ENCODE data around the gene AFAP1L2.

AFAP1L2 gene

GRCh38 chr10:114288424-114289095 lies 115.7 kb downstream of the AFAP1L2 start:
- DNase-seq (ENCODE audit: low spot score) = no peak

DNA sequence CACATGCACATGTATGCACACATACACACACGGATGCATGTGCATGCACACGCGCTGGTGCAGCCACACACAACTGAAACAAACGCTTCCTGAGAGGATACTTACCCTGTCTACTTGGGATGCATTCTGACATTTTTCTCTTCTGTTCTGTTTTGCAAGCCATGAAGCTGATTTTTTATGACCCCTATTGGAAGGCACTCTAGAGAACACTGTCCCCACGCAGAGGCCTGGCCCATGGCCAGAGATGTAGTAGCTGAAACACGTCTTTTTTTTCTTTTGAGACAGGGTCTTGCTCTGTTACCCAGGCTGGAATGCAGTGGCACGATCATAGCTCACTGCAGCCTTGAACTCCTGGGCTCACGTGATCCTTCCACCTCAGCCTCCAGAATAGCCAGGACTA lies 117.4 kb downstream of the AFAP1L2 start:
- DNase-seq (ENCODE audit: low spot score) = no peak

DNA sequence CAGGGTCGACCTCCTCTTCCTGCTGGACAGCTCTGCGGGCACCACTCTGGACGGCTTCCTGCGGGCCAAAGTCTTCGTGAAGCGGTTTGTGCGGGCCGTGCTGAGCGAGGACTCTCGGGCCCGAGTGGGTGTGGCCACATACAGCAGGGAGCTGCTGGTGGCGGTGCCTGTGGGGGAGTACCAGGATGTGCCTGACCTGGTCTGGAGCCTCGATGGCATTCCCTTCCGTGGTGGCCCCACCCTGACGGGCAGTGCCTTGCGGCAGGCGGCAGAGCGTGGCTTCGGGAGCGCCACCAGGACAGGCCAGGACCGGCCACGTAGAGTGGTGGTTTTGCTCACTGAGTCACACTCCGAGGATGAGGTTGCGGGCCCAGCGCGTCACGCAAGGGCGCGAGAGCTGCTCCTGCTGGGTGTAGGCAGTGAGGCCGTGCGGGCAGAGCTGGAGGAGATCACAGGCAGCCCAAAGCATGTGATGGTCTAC lies 118.3 kb downstream of the AFAP1L2 start:
- DNase-seq (ENCODE audit: low spot score) = no peak

DNA sequence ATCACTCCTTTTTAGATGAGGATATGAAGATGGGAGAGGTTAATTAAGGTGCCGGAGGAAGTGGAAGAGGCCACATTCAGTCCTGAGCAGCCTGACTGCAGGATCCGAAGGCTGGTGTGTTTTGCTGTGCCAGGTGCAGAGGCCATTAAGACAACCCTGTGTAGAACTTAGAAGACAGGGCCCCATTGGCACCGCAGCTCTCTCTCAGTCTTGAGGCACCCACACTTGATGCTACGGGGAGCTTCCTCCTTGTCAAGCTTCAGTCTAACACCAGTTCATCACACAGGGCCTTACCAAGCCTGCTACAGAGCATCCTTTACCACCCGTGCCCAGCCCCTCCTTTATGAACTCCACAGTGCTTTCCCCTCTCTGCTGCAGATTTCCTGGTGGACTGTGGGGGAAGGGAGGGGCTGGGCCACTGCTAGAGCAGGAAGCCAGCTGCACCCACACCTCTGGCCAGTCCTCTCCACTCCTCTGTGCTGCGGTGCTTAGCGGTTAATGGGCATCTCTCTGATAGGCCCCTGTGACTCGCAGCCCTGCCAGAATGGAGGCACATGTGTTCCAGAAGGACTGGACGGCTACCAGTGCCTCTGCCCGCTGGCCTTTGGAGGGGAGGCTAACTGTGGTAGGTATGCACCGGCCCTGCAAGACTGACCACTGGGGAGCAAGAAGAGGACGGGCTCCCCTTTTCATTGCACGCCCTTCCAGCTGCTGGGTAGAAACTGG lies 119.8 kb downstream of the AFAP1L2 start:
- DNase-seq (ENCODE audit: low spot score) = no peak

DNA sequence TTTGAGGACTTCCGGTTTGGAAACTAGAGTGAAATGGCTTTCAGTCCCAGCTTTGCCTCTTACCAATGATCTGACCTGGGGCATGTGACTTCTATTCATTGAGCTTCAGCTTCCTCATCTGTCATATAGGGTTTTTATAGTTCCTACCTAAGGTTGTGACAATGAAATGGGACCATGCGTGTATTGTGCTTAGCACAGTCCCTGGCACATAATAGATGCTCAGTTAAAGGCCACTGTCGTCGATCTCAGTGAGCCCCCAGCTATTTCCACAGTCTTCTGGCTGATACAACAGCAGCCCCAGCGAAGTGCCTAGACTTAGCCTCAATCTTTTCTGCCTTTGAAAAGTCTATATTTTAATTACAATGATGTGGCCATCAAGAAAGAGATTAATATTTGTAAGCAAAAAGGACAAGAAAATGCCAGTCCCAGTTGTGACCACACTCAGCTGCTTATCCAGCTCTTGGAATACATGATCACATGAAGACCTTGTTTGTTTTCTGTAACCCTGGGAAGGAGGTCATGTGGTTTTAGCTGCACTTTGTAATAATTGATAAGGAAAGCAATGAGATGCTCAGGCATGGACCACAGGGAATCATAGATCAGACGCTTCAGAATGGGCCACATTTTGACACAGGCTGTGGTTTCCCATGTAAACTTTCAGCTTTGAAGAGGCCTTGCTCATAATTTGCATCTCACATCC lies 120.6 kb downstream of the AFAP1L2 start:
- DNase-seq (ENCODE audit: low spot score) = no peak

GRCh38 chr10:114283091-114283490 lies 121.2 kb downstream of the AFAP1L2 start:
- DNase-seq (ENCODE audit: low spot score) = no peak

GRCh38 chr10:114282526-114282925 lies 121.8 kb downstream of the AFAP1L2 start:
- DNase-seq (ENCODE audit: low spot score) = no peak

- no peak for DNase-seq (ENCODE audit: low spot score)
Measured at GRCh38 chr10:114281461-114281860, 122.8 kb downstream of the AFAP1L2 start.

DNA sequence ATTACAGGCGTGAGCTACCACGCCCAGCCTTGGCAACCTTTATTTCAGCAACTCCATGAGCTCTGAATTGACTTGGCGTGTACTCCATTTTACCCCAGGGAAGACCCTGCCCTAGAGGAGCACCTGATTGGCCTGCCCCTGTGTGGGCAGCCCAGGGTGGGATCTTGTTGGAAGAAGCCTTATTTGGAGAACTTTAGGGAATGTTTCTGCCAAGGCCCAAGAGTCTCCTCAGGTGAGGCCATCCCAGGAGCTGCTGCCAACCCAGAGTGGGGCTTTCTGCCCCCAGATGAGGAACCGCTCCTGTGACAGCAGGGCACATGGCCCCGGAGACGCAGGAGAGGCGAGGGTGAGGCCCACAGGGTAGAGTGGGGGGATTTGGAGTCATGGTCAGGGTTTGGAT lies 123.3 kb downstream of the AFAP1L2 start:
- no peak for DNase-seq (ENCODE audit: low spot score)

GRCh38 chr10:114279901-114280644 lies 124.2 kb downstream of the AFAP1L2 start:
- no peak for DNase-seq (ENCODE audit: low spot score)

DNA sequence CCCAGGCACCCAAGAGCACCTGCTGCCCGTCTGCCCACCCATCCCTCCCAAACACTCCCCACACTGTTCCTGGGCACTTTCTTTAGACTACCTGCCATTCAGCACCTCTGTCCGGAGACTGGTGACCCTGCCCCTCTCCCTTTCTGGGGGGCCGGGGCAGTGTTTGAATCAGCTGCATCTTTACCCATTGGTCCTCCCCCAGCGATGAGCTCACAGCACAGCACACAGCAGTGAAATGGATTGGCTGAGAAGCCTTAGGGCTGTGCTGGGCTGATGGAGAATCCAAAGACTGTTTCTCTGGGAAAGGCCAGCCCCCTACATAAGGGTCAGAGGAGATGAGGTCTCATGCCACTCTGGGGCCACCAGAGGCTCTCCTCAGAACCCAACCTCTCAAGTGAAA lies 125.0 kb downstream of the AFAP1L2 start:
- no peak for DNase-seq (ENCODE audit: low spot score)

- DNase-seq (ENCODE audit: low spot score) = no peak
Measured at GRCh38 chr10:114278884-114279191, 125.5 kb downstream of the AFAP1L2 start.

- no peak for DNase-seq (ENCODE audit: low spot score)
Measured at GRCh38 chr10:114278140-114278883, 126.0 kb downstream of the AFAP1L2 start.

- DNase-seq (ENCODE audit: low spot score) = no peak
Measured at GRCh38 chr10:114276671-114277070, 127.6 kb downstream of the AFAP1L2 start.

DNA sequence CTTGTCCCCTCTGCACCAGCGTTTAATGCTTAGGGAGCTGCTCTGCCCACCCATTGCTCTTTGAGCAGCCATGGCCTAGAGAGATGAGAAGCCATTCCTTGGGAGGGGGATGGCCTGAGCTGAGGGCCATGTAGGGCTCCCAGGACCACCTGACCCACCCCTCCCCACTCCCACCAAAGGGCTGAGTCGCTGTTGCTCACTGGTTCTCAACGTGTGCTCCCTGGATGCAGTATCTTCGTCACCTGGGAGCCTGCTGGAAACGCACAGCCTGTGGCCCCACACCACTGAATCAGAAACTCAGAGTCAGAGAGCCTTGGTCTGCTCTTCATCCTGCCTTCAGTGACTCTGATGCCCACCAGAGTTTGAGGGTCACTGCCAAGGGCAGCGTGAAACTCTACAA lies 128.2 kb downstream of the AFAP1L2 start:
- DNase-seq (ENCODE audit: low spot score) = no peak

- DNase-seq (ENCODE audit: low spot score) = no peak
Measured at GRCh38 chr10:114274616-114275453, 129.5 kb downstream of the AFAP1L2 start.

GRCh38 chr10:114273910-114274309 lies 130.4 kb downstream of the AFAP1L2 start:
- no peak for DNase-seq (ENCODE audit: low spot score)

DNA sequence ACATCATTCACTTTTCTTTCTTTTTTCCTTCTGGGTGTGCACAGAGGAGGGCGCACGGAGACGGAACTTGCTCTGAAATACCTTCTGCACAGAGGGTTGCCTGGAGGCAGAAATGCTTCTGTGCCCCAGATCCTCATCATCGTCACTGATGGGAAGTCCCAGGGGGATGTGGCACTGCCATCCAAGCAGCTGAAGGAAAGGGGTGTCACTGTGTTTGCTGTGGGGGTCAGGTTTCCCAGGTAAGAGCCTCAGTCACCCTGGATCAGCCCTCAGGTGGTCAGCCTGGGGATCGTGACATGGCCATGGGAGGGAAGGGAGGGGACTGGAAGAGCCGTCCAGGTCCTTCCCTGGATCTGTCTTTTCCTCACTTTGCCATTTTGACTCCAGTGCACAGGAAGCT lies 131.6 kb downstream of the AFAP1L2 start:
- DNase-seq (ENCODE audit: low spot score) = no peak

GRCh38 chr10:114271779-114272167 lies 132.5 kb downstream of the AFAP1L2 start:
- DNase-seq (ENCODE audit: low spot score) = peak; percentile 87

- peak; percentile 74 for DNase-seq (ENCODE audit: low spot score)
Measured at GRCh38 chr10:114271075-114271778, 133.1 kb downstream of the AFAP1L2 start.

Data from SW480 (cell line).